GM23248 (cell line): ENCODE measurements around the gene TTBK2.

Source experiments
- EZH2 ChIP-seq: fragments of 200-600 bp; sonication (generic); IDR thresholded peaks from 2 replicates; pipeline ENCODE4 v1.6.1; 2018; ENCODE audit warnings: antibody characterized with exemption, mild to moderate bottlenecking; ENCODE audit not compliant: insufficient read depth, poor library complexity, severe bottlenecking
- EZH2phosphoT487 ChIP-seq: fragments of 200-600 bp; sonication (generic); IDR thresholded peaks from 2 replicates; pipeline ENCODE4 v1.6.1; 2018; ENCODE audit warnings: antibody characterized with exemption, moderate library complexity, mild to moderate bottlenecking, low read depth; ENCODE audit not compliant: insufficient read depth

DNA sequence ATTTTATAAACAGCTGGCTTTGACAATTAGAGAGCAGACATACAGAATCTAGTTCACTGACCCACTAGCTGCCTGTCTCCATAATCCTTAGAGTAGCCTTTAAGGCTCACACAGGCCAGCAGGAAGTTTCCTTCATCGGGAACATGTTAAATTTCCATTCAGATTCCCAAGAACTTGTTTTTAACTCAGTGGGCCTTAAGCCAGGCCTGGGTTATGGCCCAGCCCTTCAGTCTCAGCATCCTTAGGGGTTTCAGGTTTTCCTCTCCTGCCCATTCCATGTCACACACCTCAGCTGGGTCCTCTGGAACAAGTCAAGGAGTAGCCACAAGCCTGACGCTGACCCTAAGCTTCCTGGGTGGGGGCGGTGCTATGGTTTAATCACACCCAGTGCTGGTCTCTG is 198.7 kb downstream of the TTBK2 start:
- TF ChIP-seq EZH2phosphoT487 (no peak), EZH2 (no peak)
